A673 (cell line): Measurements from ENCODE around the gene BTBD9. TPM values are rescaled to one million over a fixed set of nuclear protein-coding genes. Genes with fewer than 3 reads are reported as not detected.

Source experiments
- BruUV-seq: library from RNA; stranded (reverse); fragments of 400-500 nt; replicated peaks from 2 replicates; lab custom pipeline; 2021; lab: Mats Ljungman, UMichigan
- CTCF ChIA-PET: fragments of 300-600 bp; sonication (Branson Sonifier 250); formaldehyde crosslinking; loops from one replicate; lab custom pipeline; 2022; ENCODE audit warnings: antibody characterized with exemption; lab: Charles Lee
- POLR2A ChIA-PET: fragments of 300-600 bp; sonication (Branson Sonifier 250); formaldehyde crosslinking; loops from one replicate; lab custom pipeline; 2022; ENCODE audit warnings: antibody characterized with exemption; ENCODE audit not compliant: low non-redundant PET; lab: Charles Lee
- DNase-seq: peaks from one replicate; pipeline ENCODE4 v3.0.0-alpha.2; 2015; ENCODE audit warnings: low spot score
- H3K27ac ChIP-seq: fragments of 200-600 bp; sonication (generic); 2 replicates; pipeline ENCODE4 v1.5.1; 2016; ENCODE audit warnings: mixed run types, low read depth, mild to moderate bottlenecking, mixed read lengths, antibody characterized with exemption, low read length; ENCODE audit not compliant: poor library complexity, severe bottlenecking
- H3K27me3 ChIP-seq: fragments of 200-600 bp; sonication (generic); replicated peaks from 2 replicates; pipeline ENCODE4 v1.6.1; 2017; ENCODE audit warnings: mixed run types, low read depth, mild to moderate bottlenecking, mixed read lengths, antibody characterized with exemption, low read length; ENCODE audit not compliant: insufficient read depth, poor library complexity
- H3K36me3 ChIP-seq: fragments of 200-600 bp; sonication (generic); 2 replicates; pipeline ENCODE4 v1.6.1; 2016; ENCODE audit warnings: mixed run types, mild to moderate bottlenecking, mixed read lengths, antibody characterized with exemption, low read length; ENCODE audit not compliant: insufficient read depth, poor library complexity, severe bottlenecking
- H3K4me1 ChIP-seq: fragments of 200-600 bp; sonication (generic); 2 replicates; pipeline ENCODE4 v1.6.1; 2017; ENCODE audit warnings: mixed run types, mild to moderate bottlenecking, mixed read lengths, antibody characterized with exemption, low read length; ENCODE audit not compliant: insufficient read depth, poor library complexity, severe bottlenecking
- H3K4me3 ChIP-seq: fragments of 200-600 bp; sonication (generic); 2 replicates; pipeline ENCODE4 v1.5.1; 2016; ENCODE audit warnings: low read depth, mixed run types, mild to moderate bottlenecking, mixed read lengths, low read length; ENCODE audit not compliant: poor library complexity, severe bottlenecking
- H3K9me3 ChIP-seq: fragments of 200-600 bp; sonication (generic); 2 replicates; pipeline ENCODE4 v1.6.1; 2016; ENCODE audit warnings: mixed run types, low read depth, mild to moderate bottlenecking, mixed read lengths, antibody characterized with exemption, low read length; ENCODE audit not compliant: poor library complexity, severe bottlenecking
- EZH2 ChIP-seq: fragments of 200-600 bp; sonication (generic); IDR thresholded peaks from 2 replicates; pipeline ENCODE4 v1.6.1; 2017; ENCODE audit warnings: borderline replicate concordance, low read depth, mild to moderate bottlenecking, mixed read lengths, antibody characterized with exemption, low read length; ENCODE audit not compliant: poor library complexity, severe bottlenecking
- intact Hi-C: fragments of 100-400 bp; cut with micrococcal nuclease; formaldehyde crosslinking; loops from one replicate; pipeline ENCODE4 v1.10.0; 2022; ENCODE audit not compliant: unreplicated experiment
- total RNA-seq: library from RNA; stranded (reverse); gene quantifications from 2 replicates; pipeline ENCODE4 v1.2.3, GENCODE V29; 2021
- TF ChIP-seq, protein P1 (sequence below): fragments of 300-800, 200-600 bp; sonication (generic); conservative IDR thresholded peaks from 2 replicates; pipeline ENCODE4 v1.5.1; 2017; ENCODE audit warnings: low read depth, mild to moderate bottlenecking, antibody characterized with exemption, low read length, moderate library complexity, mixed read lengths

Gene BTBD9
- total RNA-seq, 1 experiment from 2014 or later = 8.0 TPM

DNA sequence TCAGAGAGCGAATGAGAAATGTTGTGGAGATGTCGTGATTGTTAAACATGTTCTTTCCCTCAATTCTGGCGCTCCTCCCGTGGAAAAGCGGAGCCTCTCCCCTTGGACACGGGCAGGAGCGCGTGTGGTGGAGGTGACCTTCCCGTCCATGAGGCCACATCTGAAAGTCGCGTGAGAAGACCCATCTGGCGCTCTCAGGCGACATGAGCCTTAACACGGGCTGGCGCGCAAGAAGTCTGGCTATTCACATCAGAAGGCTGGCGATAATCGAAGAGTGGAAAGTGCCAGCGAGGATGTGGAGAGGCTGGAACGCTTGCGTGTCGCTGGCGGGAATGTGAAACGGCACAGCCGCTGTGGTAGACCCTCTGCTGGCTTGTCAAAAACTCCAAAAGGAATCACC is 478.9 kb downstream of the BTBD9 start:
- H3K27me3 ChIP-seq = no peaks in the 10 kb centered on the region
- intact Hi-C loops = no loop called here
- no peaks in the 10 kb centered on the region for H3K9me3 ChIP-seq
- no peak overlapping the region for H3K27ac ChIP-seq
- no TSS peak for BruUV-seq
- ChIA-PET CTCF (no interaction called here), POLR2A (no interaction called here)
- no peak for TF ChIP-seq EZH2
- TF ChIP-seq, protein P1, sequence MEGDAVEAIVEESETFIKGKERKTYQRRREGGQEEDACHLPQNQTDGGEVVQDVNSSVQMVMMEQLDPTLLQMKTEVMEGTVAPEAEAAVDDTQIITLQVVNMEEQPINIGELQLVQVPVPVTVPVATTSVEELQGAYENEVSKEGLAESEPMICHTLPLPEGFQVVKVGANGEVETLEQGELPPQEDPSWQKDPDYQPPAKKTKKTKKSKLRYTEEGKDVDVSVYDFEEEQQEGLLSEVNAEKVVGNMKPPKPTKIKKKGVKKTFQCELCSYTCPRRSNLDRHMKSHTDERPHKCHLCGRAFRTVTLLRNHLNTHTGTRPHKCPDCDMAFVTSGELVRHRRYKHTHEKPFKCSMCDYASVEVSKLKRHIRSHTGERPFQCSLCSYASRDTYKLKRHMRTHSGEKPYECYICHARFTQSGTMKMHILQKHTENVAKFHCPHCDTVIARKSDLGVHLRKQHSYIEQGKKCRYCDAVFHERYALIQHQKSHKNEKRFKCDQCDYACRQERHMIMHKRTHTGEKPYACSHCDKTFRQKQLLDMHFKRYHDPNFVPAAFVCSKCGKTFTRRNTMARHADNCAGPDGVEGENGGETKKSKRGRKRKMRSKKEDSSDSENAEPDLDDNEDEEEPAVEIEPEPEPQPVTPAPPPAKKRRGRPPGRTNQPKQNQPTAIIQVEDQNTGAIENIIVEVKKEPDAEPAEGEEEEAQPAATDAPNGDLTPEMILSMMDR = no peak
- H3K4me1 ChIP-seq = no peaks in the 10 kb centered on the region
- H3K4me3 ChIP-seq = no peak overlapping the region
- H3K36me3 ChIP-seq = no peaks in the 10 kb centered on the region
- no peak for DNase-seq

DNA sequence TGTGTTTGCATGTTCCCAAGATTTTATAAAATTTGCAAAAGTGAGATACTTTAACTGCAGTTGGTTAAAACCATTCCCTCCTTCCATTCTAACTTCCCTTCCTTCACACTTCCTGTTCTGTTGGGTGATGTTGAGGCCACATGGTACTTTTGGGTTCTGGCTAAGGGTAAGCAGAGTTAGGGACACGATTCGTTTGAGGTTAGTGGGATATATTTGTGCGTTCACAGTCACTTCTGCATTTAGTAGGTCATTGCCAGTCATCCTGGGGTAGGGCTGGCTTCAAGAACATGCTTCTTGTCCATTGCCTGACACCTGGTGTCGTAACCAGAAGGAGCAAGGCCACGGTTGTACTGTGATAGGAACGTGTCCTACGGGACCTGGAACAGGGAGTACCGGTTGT is 480.1 kb downstream of the BTBD9 start:
- H3K4me1 ChIP-seq = no peaks in the 10 kb centered on the region
- H3K9me3 ChIP-seq = no peaks in the 10 kb centered on the region
- TF ChIP-seq, protein P1 = no peak
- no peak overlapping the region for H3K4me3 ChIP-seq
- DNase-seq = no peak
- BruUV-seq = no TSS peak
- H3K27ac ChIP-seq = no peak overlapping the region
- ChIA-PET POLR2A (no interaction called here), CTCF (no interaction called here)
- H3K36me3 ChIP-seq = no peaks in the 10 kb centered on the region
- intact Hi-C loops = no loop called here
- no peaks in the 10 kb centered on the region for H3K27me3 ChIP-seq

DNA sequence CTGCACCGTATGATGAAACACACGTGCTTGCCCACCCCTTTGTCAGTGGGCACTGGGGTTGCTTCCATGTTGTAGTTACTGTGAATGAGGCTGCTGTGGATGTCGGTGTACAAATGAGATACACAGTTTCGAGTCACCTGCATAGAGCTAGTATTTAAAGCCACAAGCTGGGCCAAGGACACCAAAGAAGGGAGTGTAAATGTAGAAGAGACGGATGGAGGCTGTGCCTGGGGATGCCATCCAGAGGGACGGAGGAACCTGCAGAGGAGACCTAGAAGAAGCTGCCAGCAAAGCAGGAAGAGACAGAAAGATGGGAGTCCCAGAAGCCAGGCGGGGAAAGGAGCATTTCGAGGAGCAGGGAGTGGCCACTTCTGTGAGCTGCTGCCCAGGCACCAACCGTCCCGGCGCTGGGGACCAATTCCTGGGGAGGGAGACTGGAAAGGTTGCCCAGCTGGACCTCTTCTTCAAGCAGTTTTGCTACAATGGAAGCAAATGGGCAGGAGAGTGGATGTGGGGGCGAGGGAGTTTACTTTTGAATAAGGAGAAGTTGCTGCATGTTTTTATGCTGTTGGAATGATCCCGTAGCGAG is 480.9 kb downstream of the BTBD9 start:
- Histone ChIP-seq H3K27me3 (no peaks in the 10 kb centered on the region), H3K4me1 (peaks cover 4% of the 10 kb centered on the region), H3K9me3 (no peaks in the 10 kb centered on the region), H3K36me3 (no peaks in the 10 kb centered on the region), H3K4me3 (no peak overlapping the region), H3K27ac (no peak overlapping the region)
- no TSS peak for BruUV-seq
- ChIA-PET POLR2A (no interaction called here), CTCF (no interaction called here)
- intact Hi-C loops = no loop called here
- TF ChIP-seq, protein P1 = no peak
- no peak for TF ChIP-seq EZH2
- no peak for DNase-seq
